HCT116 (cell line): ENCODE measurements around the gene FAM162A. TPM values are rescaled to one million over a fixed set of nuclear protein-coding genes. Genes with fewer than 3 reads are reported as not detected.

Experiments used
- ATAC-seq: fragments of 200-7000 bp; cut with Tn5 transposase; 2 replicates; pipeline ENCODE4 v1.9.1; 2020; ENCODE audit warnings: mild to moderate bottlenecking, moderate library complexity
- BruUV-seq: library from RNA; stranded (reverse); fragments of 400-500 nt; replicated peaks from 2 replicates; lab custom pipeline; 2021; lab: Mats Ljungman, UMichigan
- CTCF ChIA-PET: fragments of 300-600 bp; sonication (Branson Sonifier 250); formaldehyde crosslinking; loops from one replicate; lab custom pipeline; 2021; ENCODE audit warnings: antibody characterized with exemption; lab: Charles Lee
- POLR2A ChIA-PET: fragments of 300-600, 350-600 bp; sonication (Branson Sonifier 250); formaldehyde crosslinking; loops from one replicate; lab custom pipeline; 2021; ENCODE audit warnings: antibody characterized with exemption; lab: Charles Lee
- RAD21 ChIA-PET, 2 experiments: fragments of 300-600 bp; sonication (Branson Sonifier 250); formaldehyde crosslinking; loops; one replicate each; lab custom pipeline; 2023; ENCODE audit warnings: low total read pairs in 2 of 2; ENCODE audit not compliant: uncharacterized antibody in 2 of 2, unreplicated experiment in 2 of 2, low non-redundant PET in 1 of 2; lab: Charles Lee
- DNase-seq: peaks from one replicate; pipeline ENCODE4 v3.0.0-alpha.2; 2010; ENCODE audit warnings: low read depth, low spot score
- H2AFZ ChIP-seq: fragments of 200-600 bp; shearing (Covaris generic), sonication (generic); 2 replicates; pipeline ENCODE4 v1.6.1; 2017; ENCODE audit warnings: low read depth, mixed run types, mixed read lengths, antibody characterized with exemption, low read length; ENCODE audit not compliant: poor library complexity, severe bottlenecking
- H3K27ac ChIP-seq: 2 replicates; pipeline ENCODE4 v1.5.1; 2012; ENCODE audit warnings: low read depth, low read length
- H3K27me3 ChIP-seq: fragments of 200-600 bp; sonication (generic); 2 replicates; pipeline ENCODE4 v1.6.1; 2016; ENCODE audit warnings: mixed run types, low read length, mixed read lengths; ENCODE audit not compliant: insufficient read depth
- H3K36me3 ChIP-seq, 2 experiments: fragments of 200-500 bp in 1 of 2; fragments of 200-600 bp in 1 of 2; sonication (Bioruptor generic) in 1 of 2; sonication (generic) in 1 of 2; 2 replicates each; pipeline versions ENCODE4 v1.5.1 to v1.6.1; 2014 to 2016; ENCODE audit warnings: low read length in 2 of 2, inconsistent platforms in 1 of 2, mixed read lengths in 1 of 2, mixed run types in 1 of 2; ENCODE audit not compliant: insufficient read depth in 2 of 2, control insufficient read depth in 1 of 2
- H3K4me1 ChIP-seq, 2 experiments: fragments of 200-600 bp in 1 of 2; sonication (generic) in 1 of 2; 2 replicates each; pipeline versions ENCODE4 v1.5.1 to v1.6.1; 2012 to 2017; ENCODE audit warnings: low read length in 2 of 2, inconsistent platforms in 1 of 2, mild to moderate bottlenecking in 1 of 2, mixed read lengths in 1 of 2, mixed run types in 1 of 2, moderate library complexity in 1 of 2; ENCODE audit not compliant: insufficient read depth in 2 of 2, control insufficient read depth in 1 of 2
- H3K4me2 ChIP-seq: fragments of 200-600 bp; sonication (generic); 2 replicates; pipeline ENCODE4 v1.6.1; 2017; ENCODE audit warnings: mixed run types, low read length, mixed read lengths
- H3K4me3 ChIP-seq, 2 experiments: fragments of 200-600 bp in 1 of 2; sonication (generic) in 1 of 2; replicated peaks in 1 of 2; 2 replicates each; pipeline ENCODE4 v1.5.1; 2011 to 2016; ENCODE audit warnings: low read length in 2 of 2, control low read depth in 1 of 2, low read depth in 1 of 2, mild to moderate bottlenecking in 1 of 2, mixed read lengths in 1 of 2, mixed run types in 1 of 2
- H3K79me2 ChIP-seq: fragments of 200-600 bp; sonication (generic); 2 replicates; pipeline ENCODE4 v1.6.1; 2017; ENCODE audit warnings: mild to moderate bottlenecking, mixed run types, low read length, moderate library complexity, mixed read lengths; ENCODE audit not compliant: insufficient read depth
- H3K9ac ChIP-seq: fragments of 200-600 bp; sonication (generic); 2 replicates; pipeline ENCODE4 v1.6.1; 2016; ENCODE audit warnings: low read length, mixed read lengths
- H3K9me2 ChIP-seq: fragments of 200-600 bp; sonication (generic), shearing (Covaris generic); 2 replicates; pipeline ENCODE4 v1.6.1; 2017; ENCODE audit warnings: mixed run types, mild to moderate bottlenecking, moderate library complexity; ENCODE audit not compliant: insufficient read depth
- H3K9me3 ChIP-seq, 2 experiments: fragments of 200-500 bp in 1 of 2; fragments of 200-600 bp in 1 of 2; sonication (Bioruptor generic) in 1 of 2; sonication (generic) in 1 of 2; 2 replicates each; pipeline ENCODE4 v1.6.1; 2014 to 2017; ENCODE audit warnings: low read length in 2 of 2, mixed read lengths in 2 of 2, inconsistent platforms in 1 of 2, low read depth in 1 of 2, mild to moderate bottlenecking in 1 of 2, mixed run types in 1 of 2, moderate library complexity in 1 of 2; ENCODE audit not compliant: control insufficient read depth in 1 of 2, insufficient read depth in 1 of 2
- H4K20me1 ChIP-seq: fragments of 200-600 bp; sonication (generic), shearing (Covaris generic); 2 replicates; pipeline ENCODE4 v1.6.1; 2017; ENCODE audit warnings: mixed run types, mild to moderate bottlenecking, moderate library complexity; ENCODE audit not compliant: insufficient read depth
- CBX3 ChIP-seq: IDR thresholded peaks from 2 replicates; pipeline ENCODE4 v1.6.1; 2012; ENCODE audit warnings: low read depth
- CEBPB ChIP-seq: IDR thresholded peaks from 2 replicates; pipeline ENCODE4 v1.6.1; 2012; ENCODE audit warnings: low read depth
- CTCF ChIP-seq, 3 experiments: fragments of 200-600 bp in 1 of 3; sonication (generic) in 1 of 3; IDR thresholded peaks in 2 of 3; conservative IDR thresholded peaks in 1 of 3; 2 replicates each; pipeline ENCODE4 v1.5.1; 2012 to 2017; ENCODE audit warnings: low read depth in 2 of 3, low read length in 2 of 3, antibody characterized with exemption in 1 of 3, borderline replicate concordance in 1 of 3, control low read depth in 1 of 3, mild to moderate bottlenecking in 1 of 3, mixed read lengths in 1 of 3, mixed run types in 1 of 3, moderate library complexity in 1 of 3; ENCODE audit not compliant: insufficient read depth in 1 of 3
- EGR1 ChIP-seq: IDR thresholded peaks from 2 replicates; pipeline ENCODE4 v1.6.1; 2012; ENCODE audit warnings: low read depth
- EZH2 ChIP-seq: fragments of 200-600 bp; sonication (generic); IDR thresholded peaks from 2 replicates; pipeline ENCODE4 v1.6.1; 2017; ENCODE audit warnings: antibody characterized with exemption, mixed run types
- EZH2phosphoT487 ChIP-seq: fragments of 200-600 bp; IDR thresholded peaks from 2 replicates; pipeline ENCODE4 v1.6.1; 2018; ENCODE audit warnings: antibody characterized with exemption, borderline replicate concordance
- FOSL1 ChIP-seq: IDR thresholded peaks from 2 replicates; pipeline ENCODE4 v1.6.1; 2012; ENCODE audit warnings: low read depth
- JUND ChIP-seq: IDR thresholded peaks from 2 replicates; pipeline ENCODE4 v1.6.1; 2012
- MAX ChIP-seq: IDR thresholded peaks from 2 replicates; pipeline ENCODE4 v1.6.1; 2012
- POLR2A ChIP-seq: IDR thresholded peaks from 2 replicates; pipeline ENCODE4 v1.7.0; 2011; ENCODE audit warnings: borderline replicate concordance; ENCODE audit not compliant: insufficient read depth, insufficient read length; ENCODE audit errors: extremely low read depth
- RAD21 ChIP-seq: IDR thresholded peaks from 2 replicates; pipeline ENCODE4 v1.6.1; 2012; ENCODE audit warnings: low read depth, mild to moderate bottlenecking
- REST ChIP-seq: IDR thresholded peaks from 2 replicates; pipeline ENCODE4 v1.6.1; 2012; ENCODE audit warnings: low read depth
- SIN3A ChIP-seq: IDR thresholded peaks from 2 replicates; pipeline ENCODE4 v1.6.1; 2012; ENCODE audit warnings: low read depth
- SP1 ChIP-seq: IDR thresholded peaks from 2 replicates; pipeline ENCODE4 v1.6.1; 2012; ENCODE audit warnings: low read depth
- SRF ChIP-seq: IDR thresholded peaks from 2 replicates; pipeline ENCODE4 v1.6.1; 2012; ENCODE audit warnings: low read depth
- TCF7L2 ChIP-seq: IDR thresholded peaks from 2 replicates; pipeline ENCODE4 v1.7.0; 2011; ENCODE audit warnings: borderline replicate concordance, inconsistent platforms; ENCODE audit not compliant: insufficient read depth, insufficient read length; ENCODE audit errors: extremely low read depth
- ZBTB33 ChIP-seq: IDR thresholded peaks from 2 replicates; pipeline ENCODE4 v1.6.1; 2011; ENCODE audit warnings: mild to moderate bottlenecking, low read length, moderate library complexity; ENCODE audit not compliant: insufficient replicate concordance; ENCODE audit errors: extremely low read depth
- ZFX ChIP-seq: fragments of 450-650 bp; IDR thresholded peaks from 2 replicates; pipeline ENCODE4 v1.6.1; 2017
- intact Hi-C: fragments of 100-400 bp; cut with micrococcal nuclease; formaldehyde crosslinking; loops from 2 replicates; pipeline ENCODE4 v1.10.0; 2022
- total RNA-seq: library from RNA; stranded (reverse); gene quantifications from one replicate; pipeline ENCODE4 v1.2.1, GENCODE V29; 2021; ENCODE audit not compliant: unreplicated experiment

FAM162A gene
- total RNA-seq, 1 experiment from 2014 or later, result 74.1 TPM

GRCh38 chr3:122395582-122395981 is 11.6 kb downstream of the FAM162A start:
- DNase-seq (no peak), ATAC-seq (no peak)
- Histone ChIP-seq H3K79me2 (peaks cover 33% of the 10 kb centered on the region), H4K20me1 (no peaks in the 10 kb centered on the region), H3K36me3 (peaks cover 0 to 12% of the 10 kb centered on the region in 2 experiments; a peak in 3 of 4 replicates), H3K9me3 (no peaks in the 10 kb centered on the region), H3K9ac (no peak overlapping the region), H3K4me1 (peaks cover 0 to 4% of the 10 kb centered on the region in 2 experiments; a peak in 1 of 4 replicates), H2AFZ (no peak overlapping the region), H3K4me3 (no peak overlapping the region), H3K27me3 (no peaks in the 10 kb centered on the region), H3K9me2 (no peaks in the 10 kb centered on the region), H3K4me2 (no peak overlapping the region), H3K27ac (no peak overlapping the region)
- BruUV-seq, result no TSS peak
- RAD21 ChIA-PET, result no interaction called here
- CTCF ChIA-PET, result no interaction called here
- TF ChIP-seq REST (no peak), SP1 (no peak), SRF (no peak), FOSL1 (no peak), CTCF (IDR thresholded peaks at IDR 0.05 in 2 of 3, conservative IDR thresholded peaks at IDR 0.05 in 1 of 3; ENCODE audit: borderline replicate concordance in 1 of 3, insufficient read depth in 1 of 3, low read depth in 2 of 3, low read length in 2 of 3) (no peak), SIN3A (no peak), MAX (no peak), EGR1 (no peak), ZFX (no peak), EZH2 (no peak), ZBTB33 (no peak), POLR2A (no peak), EZH2phosphoT487 (no peak), TCF7L2 (no peak), CBX3 (no peak), JUND (no peak), CEBPB (no peak), RAD21 (no peak)
- intact Hi-C loops, result loop anchor here (5.0 kb wide), 1 partner anchor 862 kb away; no protein-coding TSS in a partner anchor
- POLR2A ChIA-PET, result no interaction called here
